HCT116 (cell line): ENCODE measurements around the gene SDK1. TPM values are rescaled to one million over a fixed set of nuclear protein-coding genes. Genes with fewer than 3 reads are reported as not detected.

Experiments used
- ATAC-seq: fragments of 200-7000 bp; cut with Tn5 transposase; 2 replicates; pipeline ENCODE4 v1.9.1; 2020; ENCODE audit warnings: mild to moderate bottlenecking, moderate library complexity
- BruUV-seq: library from RNA; stranded (reverse); fragments of 400-500 nt; replicated peaks from 2 replicates; lab custom pipeline; 2021; lab: Mats Ljungman, UMichigan
- CTCF ChIA-PET: fragments of 300-600 bp; sonication (Branson Sonifier 250); formaldehyde crosslinking; loops from one replicate; lab custom pipeline; 2021; ENCODE audit warnings: antibody characterized with exemption; lab: Charles Lee
- POLR2A ChIA-PET: fragments of 300-600, 350-600 bp; sonication (Branson Sonifier 250); formaldehyde crosslinking; loops from one replicate; lab custom pipeline; 2021; ENCODE audit warnings: antibody characterized with exemption; lab: Charles Lee
- RAD21 ChIA-PET, 2 experiments: fragments of 300-600 bp; sonication (Branson Sonifier 250); formaldehyde crosslinking; loops; one replicate each; lab custom pipeline; 2023; ENCODE audit warnings: low total read pairs in 2 of 2; ENCODE audit not compliant: uncharacterized antibody in 2 of 2, unreplicated experiment in 2 of 2, low non-redundant PET in 1 of 2; lab: Charles Lee
- DNase-seq: peaks from one replicate; pipeline ENCODE4 v3.0.0-alpha.2; 2010; ENCODE audit warnings: low read depth, low spot score
- H2AFZ ChIP-seq: fragments of 200-600 bp; shearing (Covaris generic), sonication (generic); 2 replicates; pipeline ENCODE4 v1.6.1; 2017; ENCODE audit warnings: low read depth, mixed run types, mixed read lengths, antibody characterized with exemption, low read length; ENCODE audit not compliant: poor library complexity, severe bottlenecking
- H3K27ac ChIP-seq: 2 replicates; pipeline ENCODE4 v1.5.1; 2012; ENCODE audit warnings: low read depth, low read length
- H3K27me3 ChIP-seq: fragments of 200-600 bp; sonication (generic); 2 replicates; pipeline ENCODE4 v1.6.1; 2016; ENCODE audit warnings: mixed run types, low read length, mixed read lengths; ENCODE audit not compliant: insufficient read depth
- H3K36me3 ChIP-seq, 2 experiments: fragments of 200-500 bp in 1 of 2; fragments of 200-600 bp in 1 of 2; sonication (Bioruptor generic) in 1 of 2; sonication (generic) in 1 of 2; 2 replicates each; pipeline versions ENCODE4 v1.5.1 to v1.6.1; 2014 to 2016; ENCODE audit warnings: low read length in 2 of 2, inconsistent platforms in 1 of 2, mixed read lengths in 1 of 2, mixed run types in 1 of 2; ENCODE audit not compliant: insufficient read depth in 2 of 2, control insufficient read depth in 1 of 2
- H3K4me1 ChIP-seq, 2 experiments: fragments of 200-600 bp in 1 of 2; sonication (generic) in 1 of 2; 2 replicates each; pipeline versions ENCODE4 v1.5.1 to v1.6.1; 2012 to 2017; ENCODE audit warnings: low read length in 2 of 2, inconsistent platforms in 1 of 2, mild to moderate bottlenecking in 1 of 2, mixed read lengths in 1 of 2, mixed run types in 1 of 2, moderate library complexity in 1 of 2; ENCODE audit not compliant: insufficient read depth in 2 of 2, control insufficient read depth in 1 of 2
- H3K4me2 ChIP-seq: fragments of 200-600 bp; sonication (generic); 2 replicates; pipeline ENCODE4 v1.6.1; 2017; ENCODE audit warnings: mixed run types, low read length, mixed read lengths
- H3K4me3 ChIP-seq, 2 experiments: fragments of 200-600 bp in 1 of 2; sonication (generic) in 1 of 2; replicated peaks in 1 of 2; 2 replicates each; pipeline ENCODE4 v1.5.1; 2011 to 2016; ENCODE audit warnings: low read length in 2 of 2, control low read depth in 1 of 2, low read depth in 1 of 2, mild to moderate bottlenecking in 1 of 2, mixed read lengths in 1 of 2, mixed run types in 1 of 2
- H3K79me2 ChIP-seq: fragments of 200-600 bp; sonication (generic); 2 replicates; pipeline ENCODE4 v1.6.1; 2017; ENCODE audit warnings: mild to moderate bottlenecking, mixed run types, low read length, moderate library complexity, mixed read lengths; ENCODE audit not compliant: insufficient read depth
- H3K9ac ChIP-seq: fragments of 200-600 bp; sonication (generic); 2 replicates; pipeline ENCODE4 v1.6.1; 2016; ENCODE audit warnings: low read length, mixed read lengths
- H3K9me2 ChIP-seq: fragments of 200-600 bp; sonication (generic), shearing (Covaris generic); 2 replicates; pipeline ENCODE4 v1.6.1; 2017; ENCODE audit warnings: mixed run types, mild to moderate bottlenecking, moderate library complexity; ENCODE audit not compliant: insufficient read depth
- H3K9me3 ChIP-seq, 2 experiments: fragments of 200-500 bp in 1 of 2; fragments of 200-600 bp in 1 of 2; sonication (Bioruptor generic) in 1 of 2; sonication (generic) in 1 of 2; 2 replicates each; pipeline ENCODE4 v1.6.1; 2014 to 2017; ENCODE audit warnings: low read length in 2 of 2, mixed read lengths in 2 of 2, inconsistent platforms in 1 of 2, low read depth in 1 of 2, mild to moderate bottlenecking in 1 of 2, mixed run types in 1 of 2, moderate library complexity in 1 of 2; ENCODE audit not compliant: control insufficient read depth in 1 of 2, insufficient read depth in 1 of 2
- H4K20me1 ChIP-seq: fragments of 200-600 bp; sonication (generic), shearing (Covaris generic); 2 replicates; pipeline ENCODE4 v1.6.1; 2017; ENCODE audit warnings: mixed run types, mild to moderate bottlenecking, moderate library complexity; ENCODE audit not compliant: insufficient read depth
- CBX3 ChIP-seq: IDR thresholded peaks from 2 replicates; pipeline ENCODE4 v1.6.1; 2012; ENCODE audit warnings: low read depth
- CEBPB ChIP-seq: IDR thresholded peaks from 2 replicates; pipeline ENCODE4 v1.6.1; 2012; ENCODE audit warnings: low read depth
- EGR1 ChIP-seq: IDR thresholded peaks from 2 replicates; pipeline ENCODE4 v1.6.1; 2012; ENCODE audit warnings: low read depth
- ELF1 ChIP-seq: IDR thresholded peaks from 2 replicates; pipeline ENCODE4 v1.6.1; 2012; ENCODE audit warnings: low read depth, borderline replicate concordance
- EZH2 ChIP-seq: fragments of 200-600 bp; sonication (generic); IDR thresholded peaks from 2 replicates; pipeline ENCODE4 v1.6.1; 2017; ENCODE audit warnings: antibody characterized with exemption, mixed run types
- EZH2phosphoT487 ChIP-seq: fragments of 200-600 bp; IDR thresholded peaks from 2 replicates; pipeline ENCODE4 v1.6.1; 2018; ENCODE audit warnings: antibody characterized with exemption, borderline replicate concordance
- JUND ChIP-seq: IDR thresholded peaks from 2 replicates; pipeline ENCODE4 v1.6.1; 2012
- POLR2A ChIP-seq: IDR thresholded peaks from 2 replicates; pipeline ENCODE4 v1.7.0; 2011; ENCODE audit warnings: borderline replicate concordance; ENCODE audit not compliant: insufficient read depth, insufficient read length; ENCODE audit errors: extremely low read depth
- SIN3A ChIP-seq: IDR thresholded peaks from 2 replicates; pipeline ENCODE4 v1.6.1; 2012; ENCODE audit warnings: low read depth
- SP1 ChIP-seq: IDR thresholded peaks from 2 replicates; pipeline ENCODE4 v1.6.1; 2012; ENCODE audit warnings: low read depth
- SRF ChIP-seq: IDR thresholded peaks from 2 replicates; pipeline ENCODE4 v1.6.1; 2012; ENCODE audit warnings: low read depth
- TCF7L2 ChIP-seq: IDR thresholded peaks from 2 replicates; pipeline ENCODE4 v1.7.0; 2011; ENCODE audit warnings: borderline replicate concordance, inconsistent platforms; ENCODE audit not compliant: insufficient read depth, insufficient read length; ENCODE audit errors: extremely low read depth
- YY1 ChIP-seq: IDR thresholded peaks from 2 replicates; pipeline ENCODE4 v1.6.1; 2011; ENCODE audit warnings: low read length, low read depth, moderate library complexity, mild to moderate bottlenecking; ENCODE audit not compliant: insufficient replicate concordance; ENCODE audit errors: extremely low read depth
- ZFX ChIP-seq: fragments of 450-650 bp; IDR thresholded peaks from 2 replicates; pipeline ENCODE4 v1.6.1; 2017
- intact Hi-C: fragments of 100-400 bp; cut with micrococcal nuclease; formaldehyde crosslinking; loops from 2 replicates; pipeline ENCODE4 v1.10.0; 2022
- total RNA-seq: library from RNA; stranded (reverse); gene quantifications from one replicate; pipeline ENCODE4 v1.2.1, GENCODE V29; 2021; ENCODE audit not compliant: unreplicated experiment
- TF ChIP-seq, protein P1 (sequence below): IDR thresholded peaks from 2 replicates; pipeline ENCODE4 v1.6.1; 2011; ENCODE audit warnings: mild to moderate bottlenecking, low read length, moderate library complexity; ENCODE audit not compliant: insufficient replicate concordance; ENCODE audit errors: extremely low read depth
- TF ChIP-seq, protein P2 (sequence below): IDR thresholded peaks from 2 replicates; pipeline ENCODE4 v1.6.1; 2012
- TF ChIP-seq, protein P3 (sequence below): IDR thresholded peaks from 2 replicates; pipeline ENCODE4 v1.6.1; 2012; ENCODE audit warnings: low read depth
- TF ChIP-seq, protein P4 (sequence below), 3 experiments: fragments of 200-600 bp in 1 of 3; sonication (generic) in 1 of 3; IDR thresholded peaks in 2 of 3; conservative IDR thresholded peaks in 1 of 3; 2 replicates each; pipeline ENCODE4 v1.5.1; 2012 to 2017; ENCODE audit warnings: low read depth in 2 of 3, low read length in 2 of 3, antibody characterized with exemption in 1 of 3, borderline replicate concordance in 1 of 3, control low read depth in 1 of 3, mild to moderate bottlenecking in 1 of 3, mixed read lengths in 1 of 3, mixed run types in 1 of 3, moderate library complexity in 1 of 3; ENCODE audit not compliant: insufficient read depth in 1 of 3
- TF ChIP-seq, protein P5 (sequence below): IDR thresholded peaks from 2 replicates; pipeline ENCODE4 v1.6.1; 2012

Gene SDK1
- total RNA-seq, 1 experiment from 2014 or later = 0.05 TPM

DNA sequence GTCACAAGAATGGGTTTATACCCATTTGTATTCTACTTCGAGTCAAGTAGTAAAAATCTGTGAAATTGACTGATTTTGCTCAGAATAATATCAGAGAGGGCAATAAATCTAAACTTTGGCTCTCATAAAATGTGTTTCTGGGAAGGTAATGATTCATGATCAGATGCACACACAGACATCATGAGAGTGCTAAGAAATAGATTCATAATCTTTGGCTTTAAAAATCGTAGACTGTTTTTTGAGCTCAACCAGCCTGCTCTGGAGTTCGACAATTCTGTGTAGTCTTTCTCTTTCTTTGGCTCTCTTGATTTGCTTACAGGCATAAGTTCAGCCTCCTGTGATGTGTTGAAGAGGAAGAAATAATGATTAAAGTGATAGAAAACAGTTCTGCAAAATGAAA, 494.7 kb downstream of the SDK1 start:
- no peak overlapping the region for H3K4me2 ChIP-seq
- no peaks in the 10 kb centered on the region for H3K36me3 ChIP-seq
- DNase-seq (no peak), ATAC-seq (no peak)
- H4K20me1 ChIP-seq = no peaks in the 10 kb centered on the region
- ChIA-PET POLR2A (no interaction called here), CTCF (no interaction called here), RAD21 (no interaction called here)
- intact Hi-C loops = no loop called here
- no peak overlapping the region for H3K4me3 ChIP-seq
- no peak overlapping the region for H3K27ac ChIP-seq
- TF ChIP-seq, protein P1, sequence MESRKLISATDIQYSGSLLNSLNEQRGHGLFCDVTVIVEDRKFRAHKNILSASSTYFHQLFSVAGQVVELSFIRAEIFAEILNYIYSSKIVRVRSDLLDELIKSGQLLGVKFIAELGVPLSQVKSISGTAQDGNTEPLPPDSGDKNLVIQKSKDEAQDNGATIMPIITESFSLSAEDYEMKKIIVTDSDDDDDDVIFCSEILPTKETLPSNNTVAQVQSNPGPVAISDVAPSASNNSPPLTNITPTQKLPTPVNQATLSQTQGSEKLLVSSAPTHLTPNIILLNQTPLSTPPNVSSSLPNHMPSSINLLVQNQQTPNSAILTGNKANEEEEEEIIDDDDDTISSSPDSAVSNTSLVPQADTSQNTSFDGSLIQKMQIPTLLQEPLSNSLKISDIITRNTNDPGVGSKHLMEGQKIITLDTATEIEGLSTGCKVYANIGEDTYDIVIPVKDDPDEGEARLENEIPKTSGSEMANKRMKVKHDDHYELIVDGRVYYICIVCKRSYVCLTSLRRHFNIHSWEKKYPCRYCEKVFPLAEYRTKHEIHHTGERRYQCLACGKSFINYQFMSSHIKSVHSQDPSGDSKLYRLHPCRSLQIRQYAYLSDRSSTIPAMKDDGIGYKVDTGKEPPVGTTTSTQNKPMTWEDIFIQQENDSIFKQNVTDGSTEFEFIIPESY = no peak
- TF ChIP-seq SP1 (no peak), POLR2A (no peak), SIN3A (no peak), TCF7L2 (no peak), CEBPB (no peak), EZH2phosphoT487 (no peak), YY1 (no peak), SRF (no peak), EGR1 (no peak), JUND (no peak), ZFX (no peak), EZH2 (no peak), ELF1 (no peak), CBX3 (no peak)
- TF ChIP-seq, protein P2, sequence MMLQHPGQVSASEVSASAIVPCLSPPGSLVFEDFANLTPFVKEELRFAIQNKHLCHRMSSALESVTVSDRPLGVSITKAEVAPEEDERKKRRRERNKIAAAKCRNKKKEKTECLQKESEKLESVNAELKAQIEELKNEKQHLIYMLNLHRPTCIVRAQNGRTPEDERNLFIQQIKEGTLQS = no peak
- TF ChIP-seq, protein P3, sequence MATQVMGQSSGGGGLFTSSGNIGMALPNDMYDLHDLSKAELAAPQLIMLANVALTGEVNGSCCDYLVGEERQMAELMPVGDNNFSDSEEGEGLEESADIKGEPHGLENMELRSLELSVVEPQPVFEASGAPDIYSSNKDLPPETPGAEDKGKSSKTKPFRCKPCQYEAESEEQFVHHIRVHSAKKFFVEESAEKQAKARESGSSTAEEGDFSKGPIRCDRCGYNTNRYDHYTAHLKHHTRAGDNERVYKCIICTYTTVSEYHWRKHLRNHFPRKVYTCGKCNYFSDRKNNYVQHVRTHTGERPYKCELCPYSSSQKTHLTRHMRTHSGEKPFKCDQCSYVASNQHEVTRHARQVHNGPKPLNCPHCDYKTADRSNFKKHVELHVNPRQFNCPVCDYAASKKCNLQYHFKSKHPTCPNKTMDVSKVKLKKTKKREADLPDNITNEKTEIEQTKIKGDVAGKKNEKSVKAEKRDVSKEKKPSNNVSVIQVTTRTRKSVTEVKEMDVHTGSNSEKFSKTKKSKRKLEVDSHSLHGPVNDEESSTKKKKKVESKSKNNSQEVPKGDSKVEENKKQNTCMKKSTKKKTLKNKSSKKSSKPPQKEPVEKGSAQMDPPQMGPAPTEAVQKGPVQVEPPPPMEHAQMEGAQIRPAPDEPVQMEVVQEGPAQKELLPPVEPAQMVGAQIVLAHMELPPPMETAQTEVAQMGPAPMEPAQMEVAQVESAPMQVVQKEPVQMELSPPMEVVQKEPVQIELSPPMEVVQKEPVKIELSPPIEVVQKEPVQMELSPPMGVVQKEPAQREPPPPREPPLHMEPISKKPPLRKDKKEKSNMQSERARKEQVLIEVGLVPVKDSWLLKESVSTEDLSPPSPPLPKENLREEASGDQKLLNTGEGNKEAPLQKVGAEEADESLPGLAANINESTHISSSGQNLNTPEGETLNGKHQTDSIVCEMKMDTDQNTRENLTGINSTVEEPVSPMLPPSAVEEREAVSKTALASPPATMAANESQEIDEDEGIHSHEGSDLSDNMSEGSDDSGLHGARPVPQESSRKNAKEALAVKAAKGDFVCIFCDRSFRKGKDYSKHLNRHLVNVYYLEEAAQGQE = no peak
- TF ChIP-seq, protein P4, sequence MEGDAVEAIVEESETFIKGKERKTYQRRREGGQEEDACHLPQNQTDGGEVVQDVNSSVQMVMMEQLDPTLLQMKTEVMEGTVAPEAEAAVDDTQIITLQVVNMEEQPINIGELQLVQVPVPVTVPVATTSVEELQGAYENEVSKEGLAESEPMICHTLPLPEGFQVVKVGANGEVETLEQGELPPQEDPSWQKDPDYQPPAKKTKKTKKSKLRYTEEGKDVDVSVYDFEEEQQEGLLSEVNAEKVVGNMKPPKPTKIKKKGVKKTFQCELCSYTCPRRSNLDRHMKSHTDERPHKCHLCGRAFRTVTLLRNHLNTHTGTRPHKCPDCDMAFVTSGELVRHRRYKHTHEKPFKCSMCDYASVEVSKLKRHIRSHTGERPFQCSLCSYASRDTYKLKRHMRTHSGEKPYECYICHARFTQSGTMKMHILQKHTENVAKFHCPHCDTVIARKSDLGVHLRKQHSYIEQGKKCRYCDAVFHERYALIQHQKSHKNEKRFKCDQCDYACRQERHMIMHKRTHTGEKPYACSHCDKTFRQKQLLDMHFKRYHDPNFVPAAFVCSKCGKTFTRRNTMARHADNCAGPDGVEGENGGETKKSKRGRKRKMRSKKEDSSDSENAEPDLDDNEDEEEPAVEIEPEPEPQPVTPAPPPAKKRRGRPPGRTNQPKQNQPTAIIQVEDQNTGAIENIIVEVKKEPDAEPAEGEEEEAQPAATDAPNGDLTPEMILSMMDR (IDR thresholded peaks at IDR 0.05 in 2 of 3, conservative IDR thresholded peaks at IDR 0.05 in 1 of 3; ENCODE audit: borderline replicate concordance in 1 of 3, insufficient read depth in 1 of 3, low read depth in 2 of 3, low read length in 2 of 3) = no peak
- TF ChIP-seq, protein P5, sequence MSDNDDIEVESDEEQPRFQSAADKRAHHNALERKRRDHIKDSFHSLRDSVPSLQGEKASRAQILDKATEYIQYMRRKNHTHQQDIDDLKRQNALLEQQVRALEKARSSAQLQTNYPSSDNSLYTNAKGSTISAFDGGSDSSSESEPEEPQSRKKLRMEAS = no peak
- H3K9ac ChIP-seq = no peak overlapping the region
- no peaks in the 10 kb centered on the region for H3K9me3 ChIP-seq
- H3K4me1 ChIP-seq = no peaks in the 10 kb centered on the region
- no TSS peak for BruUV-seq
- peaks cover 21% of the 10 kb centered on the region for H3K27me3 ChIP-seq
- no peak overlapping the region for H2AFZ ChIP-seq
- H3K79me2 ChIP-seq = no peaks in the 10 kb centered on the region
- no peaks in the 10 kb centered on the region for H3K9me2 ChIP-seq
